DOHH2 (cell line): Measurements from ENCODE around the gene AKAP1.

Experiments used
- H3F3A ChIP-seq: fragments of 200-600 bp; sonication (generic), shearing (Covaris generic); 2 replicates; pipeline ENCODE4 v1.6.0; 2016; ENCODE audit warnings: antibody characterized with exemption, mild to moderate bottlenecking; ENCODE audit not compliant: control insufficient read depth, insufficient read depth
- H3K27ac ChIP-seq: fragments of 200-600 bp; sonication (generic); 2 replicates; pipeline ENCODE4 v1.5.1; 2014; ENCODE audit warnings: low read depth, mild to moderate bottlenecking, low read length, moderate library complexity
- H3K27me3 ChIP-seq: fragments of 200-600 bp; sonication (generic); 2 replicates; pipeline ENCODE4 v1.6.1; 2014; ENCODE audit warnings: mild to moderate bottlenecking, low read length, mixed read lengths; ENCODE audit not compliant: control insufficient read depth
- H3K36me3 ChIP-seq: fragments of 200-600 bp; sonication (generic); 2 replicates; pipeline ENCODE4 v1.6.1; 2014; ENCODE audit warnings: mild to moderate bottlenecking, low read length, moderate library complexity, mixed read lengths; ENCODE audit not compliant: control insufficient read depth
- H3K4me1 ChIP-seq: fragments of 200-600 bp; sonication (generic); 2 replicates; pipeline ENCODE4 v1.6.1; 2014; ENCODE audit warnings: mild to moderate bottlenecking, low read length, mixed read lengths; ENCODE audit not compliant: control insufficient read depth
- H3K4me2 ChIP-seq: fragments of 200-600 bp; sonication (generic); 2 replicates; pipeline ENCODE4 v1.6.0; 2014; ENCODE audit warnings: mild to moderate bottlenecking, low read length, moderate library complexity
- H3K4me3 ChIP-seq: fragments of 200-600 bp; sonication (generic); 2 replicates; pipeline ENCODE4 v1.5.1; 2014; ENCODE audit warnings: mild to moderate bottlenecking, low read length, mixed read lengths
- H3K79me2 ChIP-seq: fragments of 200-600 bp; sonication (generic); 2 replicates; pipeline ENCODE4 v1.6.1; 2014; ENCODE audit warnings: mild to moderate bottlenecking, low read length, mixed read lengths; ENCODE audit not compliant: control insufficient read depth
- H3K9me2 ChIP-seq: fragments of 200-600 bp; sonication (generic); replicated peaks from 2 replicates; pipeline ENCODE4 v1.6.1; 2014; ENCODE audit warnings: mild to moderate bottlenecking, low read length, mixed read lengths; ENCODE audit not compliant: control insufficient read depth
- H3K9me3 ChIP-seq: fragments of 200-600 bp; sonication (generic); 2 replicates; pipeline ENCODE4 v1.6.1; 2014; ENCODE audit warnings: antibody characterized with exemption, low read length, mixed read lengths; ENCODE audit not compliant: control insufficient read depth, insufficient read depth
- H4K20me1 ChIP-seq: fragments of 200-600 bp; sonication (generic); 2 replicates; pipeline ENCODE4 v1.6.0; 2014; ENCODE audit warnings: low read depth, mild to moderate bottlenecking, antibody characterized with exemption, low read length, moderate library complexity; ENCODE audit not compliant: control insufficient read depth, insufficient read depth
- EZH2phosphoT487 ChIP-seq: fragments of 200-600 bp; sonication (generic); IDR thresholded peaks from 2 replicates; pipeline ENCODE4 v1.6.1; 2017; ENCODE audit warnings: borderline replicate concordance, mild to moderate bottlenecking, antibody characterized with exemption, low read length, moderate library complexity, mixed read lengths
- TF ChIP-seq, protein P1 (sequence below): fragments of 200-600 bp; sonication (generic); IDR thresholded peaks from one replicate; pipeline ENCODE4 v1.5.1; 2014; ENCODE audit warnings: antibody characterized with exemption, mild to moderate bottlenecking, low read depth, low read length; ENCODE audit not compliant: poor library complexity, severe bottlenecking

The AKAP1 gene

DNA sequence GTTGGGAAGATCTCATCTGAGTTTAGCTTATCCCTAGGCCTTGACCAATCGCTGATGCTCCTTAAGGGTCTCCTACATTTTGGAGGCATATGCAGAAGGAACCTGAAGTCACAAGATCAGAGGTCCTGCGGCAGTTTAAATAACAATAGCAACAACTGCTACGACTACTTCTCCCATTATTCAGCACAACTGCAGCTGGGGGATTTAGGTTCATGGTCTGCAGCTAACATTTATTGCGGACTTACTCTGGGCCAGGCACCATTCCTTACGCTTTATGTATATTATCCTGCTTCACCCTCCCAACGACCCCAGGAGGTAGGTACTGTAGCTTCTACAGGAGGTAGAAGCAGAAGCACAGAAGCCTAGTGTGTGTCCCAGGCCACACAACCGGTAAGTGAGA, 59.5 kb downstream of the AKAP1 start:
- no peak overlapping the region for H3K27ac ChIP-seq
- no peak for TF ChIP-seq EZH2phosphoT487
- TF ChIP-seq, protein P1, sequence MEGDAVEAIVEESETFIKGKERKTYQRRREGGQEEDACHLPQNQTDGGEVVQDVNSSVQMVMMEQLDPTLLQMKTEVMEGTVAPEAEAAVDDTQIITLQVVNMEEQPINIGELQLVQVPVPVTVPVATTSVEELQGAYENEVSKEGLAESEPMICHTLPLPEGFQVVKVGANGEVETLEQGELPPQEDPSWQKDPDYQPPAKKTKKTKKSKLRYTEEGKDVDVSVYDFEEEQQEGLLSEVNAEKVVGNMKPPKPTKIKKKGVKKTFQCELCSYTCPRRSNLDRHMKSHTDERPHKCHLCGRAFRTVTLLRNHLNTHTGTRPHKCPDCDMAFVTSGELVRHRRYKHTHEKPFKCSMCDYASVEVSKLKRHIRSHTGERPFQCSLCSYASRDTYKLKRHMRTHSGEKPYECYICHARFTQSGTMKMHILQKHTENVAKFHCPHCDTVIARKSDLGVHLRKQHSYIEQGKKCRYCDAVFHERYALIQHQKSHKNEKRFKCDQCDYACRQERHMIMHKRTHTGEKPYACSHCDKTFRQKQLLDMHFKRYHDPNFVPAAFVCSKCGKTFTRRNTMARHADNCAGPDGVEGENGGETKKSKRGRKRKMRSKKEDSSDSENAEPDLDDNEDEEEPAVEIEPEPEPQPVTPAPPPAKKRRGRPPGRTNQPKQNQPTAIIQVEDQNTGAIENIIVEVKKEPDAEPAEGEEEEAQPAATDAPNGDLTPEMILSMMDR: no peak
- no peaks in the 10 kb centered on the region for H3K36me3 ChIP-seq
- H3K79me2 ChIP-seq: no peaks in the 10 kb centered on the region
- H3K4me3 ChIP-seq: no peak overlapping the region
- no peak overlapping the region for H3K4me2 ChIP-seq
- H3F3A ChIP-seq: no peaks in the 10 kb centered on the region
- H3K27me3 ChIP-seq: peaks cover 7% of the 10 kb centered on the region
- H4K20me1 ChIP-seq: no peaks in the 10 kb centered on the region
- no peaks in the 10 kb centered on the region for H3K9me2 ChIP-seq
- H3K4me1 ChIP-seq: no peaks in the 10 kb centered on the region
- no peaks in the 10 kb centered on the region for H3K9me3 ChIP-seq

DNA sequence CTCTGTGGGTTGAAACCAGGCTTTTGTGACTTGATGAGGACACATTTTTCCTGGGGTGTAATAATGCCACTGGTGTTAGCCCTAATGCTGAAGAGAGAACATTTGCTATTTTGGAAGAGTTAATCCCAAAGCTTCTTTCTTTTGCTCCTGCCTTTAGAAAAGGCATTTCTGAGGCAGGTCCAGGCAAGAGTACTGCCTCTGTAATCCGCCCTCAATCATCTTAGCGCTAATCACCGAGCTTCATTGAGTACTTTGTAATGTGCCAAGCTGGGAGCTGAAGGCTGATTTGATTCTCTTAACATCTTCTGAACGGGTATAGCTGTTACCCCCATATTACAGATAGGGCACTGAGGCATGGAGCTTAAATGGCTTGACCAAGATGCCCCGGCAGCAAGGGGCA, 60.3 kb downstream of the AKAP1 start:
- Histone ChIP-seq H3K4me3 (no peak overlapping the region), H3K27ac (no peak overlapping the region), H3K4me1 (no peaks in the 10 kb centered on the region), H3K9me3 (no peaks in the 10 kb centered on the region), H3K36me3 (no peaks in the 10 kb centered on the region), H3K4me2 (no peak overlapping the region), H3K9me2 (no peaks in the 10 kb centered on the region), H3K79me2 (no peaks in the 10 kb centered on the region), H4K20me1 (no peaks in the 10 kb centered on the region), H3K27me3 (peaks cover 11% of the 10 kb centered on the region), H3F3A (no peaks in the 10 kb centered on the region)
- TF ChIP-seq EZH2phosphoT487: no peak
- TF ChIP-seq, protein P1: no peak

DNA sequence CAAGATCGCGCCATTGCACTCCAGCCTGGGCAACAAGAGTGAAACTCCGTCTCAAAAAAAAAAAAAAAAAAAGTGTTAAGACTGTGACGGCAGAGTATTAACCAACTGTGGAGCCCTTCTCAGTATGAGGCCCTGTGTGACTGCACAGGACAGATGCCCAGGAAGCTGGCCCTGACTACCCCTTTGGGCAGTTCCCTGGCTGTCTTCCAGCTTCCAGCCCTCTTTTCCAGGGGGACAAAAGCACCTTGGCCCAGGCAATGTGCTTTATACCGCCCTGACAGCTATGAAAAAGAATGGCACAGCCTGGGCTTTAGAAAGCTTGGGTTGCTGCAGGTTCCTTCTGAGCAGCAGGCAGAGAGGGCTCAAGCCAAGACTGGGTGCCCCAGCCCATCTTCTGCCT, 61.2 kb downstream of the AKAP1 start:
- TF ChIP-seq, protein P1: no peak
- TF ChIP-seq EZH2phosphoT487: no peak
- Histone ChIP-seq H3K27me3 (peaks cover 11% of the 10 kb centered on the region), H3K9me2 (no peaks in the 10 kb centered on the region), H3K79me2 (no peaks in the 10 kb centered on the region), H3K36me3 (no peaks in the 10 kb centered on the region), H3K4me3 (no peak overlapping the region), H3K4me2 (no peak overlapping the region), H3K27ac (no peak overlapping the region), H4K20me1 (no peaks in the 10 kb centered on the region), H3K4me1 (no peaks in the 10 kb centered on the region), H3K9me3 (no peaks in the 10 kb centered on the region), H3F3A (no peaks in the 10 kb centered on the region)

DNA sequence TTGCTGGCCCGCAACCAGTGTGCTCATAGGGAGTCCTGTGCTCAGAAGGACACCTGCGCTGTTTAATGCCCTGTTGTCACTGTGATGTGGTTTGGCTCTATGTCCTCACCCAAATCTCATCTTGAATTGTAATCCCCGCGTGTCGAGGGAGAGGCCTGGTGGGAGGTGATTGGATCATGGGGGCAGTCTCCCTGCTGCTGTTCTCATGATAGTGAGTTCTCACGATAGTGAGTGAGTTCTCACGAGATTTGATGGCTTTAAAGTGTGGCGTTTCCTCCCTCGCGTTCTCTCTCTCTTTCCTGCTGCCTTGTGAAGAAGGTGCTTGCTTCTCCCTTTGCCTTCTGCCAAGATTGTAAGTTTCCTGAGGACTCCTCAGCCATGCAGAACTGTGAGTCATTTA, 66.8 kb downstream of the AKAP1 start:
- H3K27me3 ChIP-seq: peaks cover 4% of the 10 kb centered on the region; the same call in 1 of the 2 replicates

More for the DNA sequence above, 66.8 kb downstream of the AKAP1 start:
- H3K27ac ChIP-seq: no peak overlapping the region
- no peaks in the 10 kb centered on the region for H3F3A ChIP-seq
- TF ChIP-seq, protein P1: no peak
- TF ChIP-seq EZH2phosphoT487: no peak
- no peaks in the 10 kb centered on the region for H3K79me2 ChIP-seq
- no peaks in the 10 kb centered on the region for H3K36me3 ChIP-seq
- no peaks in the 10 kb centered on the region for H3K4me1 ChIP-seq
- H3K4me2 ChIP-seq: no peak overlapping the region
- no peaks in the 10 kb centered on the region for H3K9me3 ChIP-seq
- no peaks in the 10 kb centered on the region for H3K9me2 ChIP-seq
- no peak overlapping the region for H3K4me3 ChIP-seq
- no peaks in the 10 kb centered on the region for H4K20me1 ChIP-seq
